Left forelimb (tissue), 1 donor: ENCODE data around the gene MT1F.
"Not testable (repeated sequence)": the region's sequence is repeated elsewhere in the genome, so short reads cannot be mapped to it uniquely, and the experiment has no call there.

Source experiments
- DNase-seq: peaks from one replicate; pipeline ENCODE4 v3.0.0-alpha.2; 2018; ENCODE audit warnings: low spot score

The MT1F gene

DNA sequence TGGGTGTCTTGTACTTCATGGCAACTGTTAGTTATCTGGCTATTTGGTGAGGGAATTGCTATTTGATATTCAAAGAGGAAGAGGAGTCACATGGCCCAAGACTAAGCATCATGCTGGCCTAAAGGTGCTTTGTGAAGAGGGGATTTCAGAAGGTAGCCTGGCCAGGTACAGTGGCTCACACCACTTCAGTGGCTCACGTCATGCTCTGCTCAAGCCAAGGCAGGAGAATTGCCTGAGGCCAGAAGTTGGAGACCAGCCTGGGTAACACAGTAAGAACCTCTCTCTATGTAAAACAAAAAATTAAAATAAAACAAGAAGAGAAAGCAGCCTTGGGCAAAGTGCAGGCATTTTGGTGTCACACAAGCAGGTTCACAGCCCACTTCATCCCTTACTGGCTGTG is 12.4 kb upstream of the MT1F start:
- no peak for DNase-seq

DNA sequence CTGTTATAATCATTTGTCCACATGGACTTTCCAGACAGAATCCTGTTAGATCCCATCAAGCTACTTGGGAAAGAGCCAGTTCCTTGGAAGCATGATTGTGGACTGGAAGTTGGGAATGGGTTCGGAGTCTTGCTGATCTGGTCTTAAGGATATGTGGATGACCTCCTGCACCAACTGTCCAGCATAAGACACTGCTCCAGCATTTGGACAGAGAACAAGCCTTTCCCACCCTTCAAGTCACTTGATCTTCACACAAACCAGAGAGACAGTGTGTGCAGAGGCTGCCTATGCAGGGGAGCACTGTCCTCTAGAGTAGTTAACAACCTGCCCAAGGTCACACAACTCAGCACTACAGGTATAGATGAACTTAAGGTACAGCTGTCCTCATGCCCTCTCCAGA is 11.9 kb upstream of the MT1F start:
- no peak for DNase-seq

DNA sequence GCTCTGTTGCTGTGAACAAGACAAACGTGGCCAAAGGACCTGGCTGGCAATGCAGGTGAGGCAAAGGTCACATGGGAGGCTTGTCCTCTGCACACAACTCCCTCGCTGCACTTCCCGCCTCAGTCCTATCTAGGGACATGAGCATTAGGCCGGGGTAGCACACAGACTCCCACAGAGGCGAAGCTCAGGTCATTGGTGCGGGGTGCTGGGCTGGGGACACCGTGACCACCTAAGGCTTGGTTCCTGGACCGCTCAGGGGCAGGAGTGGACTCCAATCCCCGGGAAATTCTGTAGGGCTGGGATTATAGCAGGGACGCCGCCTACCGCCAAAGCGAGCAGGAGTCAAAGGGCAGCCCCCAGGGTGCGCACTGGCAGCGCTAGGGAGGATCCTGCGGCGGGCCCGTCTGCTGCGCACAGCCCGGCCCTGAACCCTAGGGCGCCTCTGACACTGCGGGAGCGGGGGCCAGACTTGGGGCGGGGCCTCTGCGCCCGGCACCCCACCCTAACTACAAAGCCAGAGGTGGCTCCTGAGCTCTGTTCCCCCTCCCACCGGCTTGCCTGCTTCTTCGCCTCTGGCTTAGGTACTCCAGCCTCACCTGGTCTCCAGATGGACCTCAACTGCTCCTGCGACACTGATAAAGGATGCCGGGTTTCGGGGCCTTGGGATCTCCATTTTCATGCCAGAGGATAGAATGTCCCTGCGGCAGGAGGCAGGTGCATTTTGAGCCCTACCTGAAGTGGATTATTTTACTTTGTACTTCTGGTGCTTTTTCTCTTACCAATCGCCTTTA is 9.9 kb upstream of the MT1F start:
- no peak for DNase-seq

DNA sequence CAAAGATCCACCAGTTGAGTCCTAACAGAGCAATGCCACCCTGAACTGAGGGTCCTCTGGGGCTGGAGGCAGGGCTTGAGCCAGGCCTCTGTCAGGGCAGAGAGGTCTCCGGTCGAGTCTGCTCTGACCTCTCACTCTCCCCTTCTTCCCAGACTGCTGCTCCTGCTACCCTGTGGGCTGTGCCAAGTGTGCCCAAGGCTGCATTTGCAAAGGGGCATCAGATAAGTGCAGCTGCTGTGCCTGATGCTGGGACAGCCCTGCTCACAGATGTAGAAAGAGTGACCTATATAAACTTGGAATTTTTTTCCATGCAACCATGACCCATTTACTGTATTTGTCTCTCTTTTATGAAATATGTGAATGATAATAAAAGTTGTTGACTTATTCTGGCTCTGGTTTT is 8.5 kb upstream of the MT1F start:
- no peak for DNase-seq

DNA sequence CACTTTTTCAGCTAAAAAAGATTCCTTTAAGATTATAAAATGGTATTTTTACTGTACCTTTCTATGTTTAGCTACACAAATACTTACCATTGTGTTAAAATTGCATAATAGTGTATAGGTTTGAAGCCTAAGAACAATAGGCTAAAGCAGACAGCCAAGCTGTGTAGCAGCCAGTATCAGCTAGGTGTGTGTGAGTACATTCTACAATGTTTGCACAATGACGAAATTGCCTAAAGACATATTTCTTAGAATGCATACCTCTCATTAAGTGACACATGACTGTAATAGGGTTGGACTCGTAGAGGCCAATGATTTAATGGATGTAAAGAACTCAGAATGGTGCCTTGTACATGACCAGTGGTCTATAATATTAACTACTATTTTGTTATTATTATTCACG is 7.9 kb upstream of the MT1F start:
- no peak for DNase-seq

DNA sequence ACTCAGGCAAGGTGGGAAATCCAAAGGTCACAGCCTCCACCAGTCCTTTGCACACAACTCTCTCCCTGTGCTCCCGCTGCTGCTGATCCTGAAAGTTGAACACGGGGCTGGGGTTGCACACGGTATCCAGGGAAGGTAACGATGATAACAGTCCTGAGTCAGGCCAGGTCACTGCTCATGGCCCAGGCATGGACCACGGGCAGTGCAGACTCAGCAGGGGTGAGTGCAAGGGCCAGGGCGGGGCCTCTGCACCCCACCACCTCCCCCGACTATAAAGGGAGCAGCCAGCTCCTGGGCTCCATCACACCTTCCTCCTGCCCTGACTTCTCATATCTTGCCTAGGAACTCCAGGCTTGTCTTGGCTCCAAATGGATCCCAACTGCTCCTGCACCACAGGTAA is 6.2 kb upstream of the MT1F start, which contains the start of gene MT1B:
MT1B (plus strand) TSS at position 301 of the 400 bp plus-strand sequence; CDS start at position 369, 68 bp downstream.
- DNase-seq: no peak

DNA sequence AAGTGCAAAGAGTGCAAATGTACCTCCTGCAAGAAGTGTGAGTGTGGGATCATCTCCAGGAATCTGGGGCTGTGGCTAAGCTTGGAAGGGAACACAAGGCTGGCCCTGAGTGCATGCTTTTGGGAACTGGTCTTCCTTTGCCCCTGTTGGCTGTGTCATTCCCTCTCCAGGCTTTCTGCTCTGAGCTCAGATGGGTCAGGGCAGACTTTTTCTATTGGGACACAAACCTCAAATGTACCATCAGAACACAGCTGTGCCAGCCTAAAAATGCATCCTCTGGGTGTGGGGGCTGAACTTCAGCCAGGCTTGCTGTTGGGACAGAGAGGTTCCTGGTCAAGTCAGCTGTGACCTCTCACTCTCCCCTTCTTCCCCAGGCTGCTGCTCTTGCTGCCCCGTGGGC is 5.2 kb upstream of the MT1F start:
- DNase-seq: no peak

DNA sequence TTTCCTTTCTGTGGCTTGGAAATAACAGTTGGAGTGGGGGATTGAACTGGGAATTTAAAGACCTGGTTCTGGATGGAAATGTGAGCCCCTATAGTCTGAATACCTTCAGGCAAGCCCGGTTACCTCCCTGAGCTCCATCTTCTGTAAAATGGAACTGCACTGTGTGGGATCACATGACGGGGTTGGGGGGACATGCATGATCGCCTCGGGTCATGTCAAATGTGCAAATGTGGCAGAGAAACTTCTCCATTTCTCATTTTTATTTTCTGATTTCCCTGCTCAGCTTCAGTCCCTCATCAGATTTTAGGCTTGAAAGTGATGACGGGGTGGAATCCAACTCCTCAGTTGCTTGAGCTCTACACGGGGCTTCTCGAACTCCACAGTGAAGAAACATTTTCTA is 4.5 kb upstream of the MT1F start:
- DNase-seq: no peak

DNA sequence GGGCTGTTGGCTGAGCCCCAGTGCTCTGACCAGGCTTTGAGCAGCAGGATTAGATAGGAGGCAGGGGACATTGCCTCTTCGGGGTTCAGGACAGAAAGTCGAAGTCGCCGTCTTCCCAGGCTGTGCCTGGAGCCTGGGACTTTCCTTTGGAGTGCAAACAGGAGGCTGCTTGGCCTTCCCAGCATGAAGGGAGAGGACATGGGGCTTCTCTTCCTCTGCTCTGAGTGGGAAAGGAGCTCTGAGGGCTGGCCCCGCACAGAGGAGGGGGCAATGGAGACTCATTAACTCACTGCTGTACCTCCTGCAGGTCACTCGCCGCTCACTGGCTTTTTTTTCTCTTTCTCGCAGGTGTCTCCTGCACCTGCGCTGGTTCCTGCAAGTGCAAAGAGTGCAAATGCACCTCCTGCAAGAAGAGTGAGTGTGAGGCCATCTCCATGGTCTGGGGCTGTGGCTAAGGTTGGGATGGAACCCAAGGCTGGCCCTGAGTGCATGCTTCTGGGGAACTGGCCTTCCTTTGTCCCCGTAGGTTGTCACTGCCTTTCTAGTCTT is 642 bp downstream of the MT1F start:
- DNase-seq: no peak

DNA sequence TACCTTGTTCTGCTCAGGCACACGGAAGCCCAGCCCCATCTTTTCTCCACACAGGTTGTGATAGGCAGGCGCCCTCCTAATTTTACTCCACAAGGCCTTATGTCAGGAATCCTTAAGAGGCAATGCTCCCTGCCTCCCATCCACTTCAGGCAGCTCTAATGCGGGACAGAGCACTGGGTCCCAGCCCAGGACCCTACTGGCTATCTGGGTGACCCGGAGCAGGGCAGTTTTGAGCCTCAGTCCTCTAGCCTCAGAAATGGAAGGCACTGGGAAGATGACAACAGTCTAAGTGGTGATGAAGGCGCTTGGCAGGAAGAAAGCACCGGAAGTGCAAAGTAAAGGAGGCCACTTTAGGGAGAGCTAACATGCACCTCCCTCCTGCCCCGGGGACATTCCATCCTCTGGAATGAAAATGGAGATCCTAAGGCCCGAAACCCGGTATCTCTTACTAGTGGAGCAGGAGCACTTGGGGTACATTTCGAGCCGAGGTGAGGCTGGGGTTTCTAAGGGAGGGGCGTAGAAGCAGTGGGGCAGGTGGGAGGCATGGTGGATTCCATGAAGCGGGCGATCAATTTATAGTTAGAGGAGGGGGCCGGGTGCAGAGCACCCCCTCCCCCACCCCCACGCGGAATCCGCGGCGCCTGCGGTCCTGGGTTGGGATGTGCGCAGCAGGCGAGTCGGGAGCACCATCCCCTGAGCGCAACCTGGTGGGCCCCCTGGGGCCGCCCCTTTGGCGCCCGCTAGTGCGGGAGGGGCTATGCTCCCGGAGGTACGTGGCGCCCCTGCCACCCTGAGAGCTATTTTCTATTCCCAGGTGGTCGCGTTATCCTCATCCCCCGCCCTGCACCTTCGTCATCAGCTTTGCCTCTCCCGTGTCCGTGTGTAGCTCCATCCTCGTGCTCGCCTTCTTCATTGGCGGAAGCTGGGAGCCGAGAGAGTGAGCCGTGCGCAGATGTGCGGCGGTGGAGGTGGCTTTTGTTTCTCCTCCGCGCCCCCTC is 4.9 kb downstream of the MT1F start:
- DNase-seq: no peak

DNA sequence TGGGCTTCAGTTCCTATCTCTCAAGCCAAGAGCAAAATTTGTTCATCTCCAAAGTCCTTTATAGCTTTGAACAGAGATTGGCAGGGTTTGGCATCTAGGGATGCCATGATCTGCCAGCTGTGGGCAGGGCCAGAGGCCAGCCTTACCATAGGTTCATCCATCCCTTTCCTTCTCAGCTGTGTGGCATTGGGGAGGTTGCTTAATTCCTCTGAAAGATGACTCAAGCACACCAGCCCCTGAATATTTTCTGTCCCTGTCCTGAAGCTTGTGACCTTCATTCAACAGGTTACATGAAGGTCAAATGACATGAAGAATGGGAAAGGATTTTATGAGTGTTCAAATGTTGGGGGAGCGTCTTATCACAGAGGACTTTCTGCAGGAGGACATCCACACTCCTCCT is 6.7 kb downstream of the MT1F start:
- DNase-seq: no peak

DNA sequence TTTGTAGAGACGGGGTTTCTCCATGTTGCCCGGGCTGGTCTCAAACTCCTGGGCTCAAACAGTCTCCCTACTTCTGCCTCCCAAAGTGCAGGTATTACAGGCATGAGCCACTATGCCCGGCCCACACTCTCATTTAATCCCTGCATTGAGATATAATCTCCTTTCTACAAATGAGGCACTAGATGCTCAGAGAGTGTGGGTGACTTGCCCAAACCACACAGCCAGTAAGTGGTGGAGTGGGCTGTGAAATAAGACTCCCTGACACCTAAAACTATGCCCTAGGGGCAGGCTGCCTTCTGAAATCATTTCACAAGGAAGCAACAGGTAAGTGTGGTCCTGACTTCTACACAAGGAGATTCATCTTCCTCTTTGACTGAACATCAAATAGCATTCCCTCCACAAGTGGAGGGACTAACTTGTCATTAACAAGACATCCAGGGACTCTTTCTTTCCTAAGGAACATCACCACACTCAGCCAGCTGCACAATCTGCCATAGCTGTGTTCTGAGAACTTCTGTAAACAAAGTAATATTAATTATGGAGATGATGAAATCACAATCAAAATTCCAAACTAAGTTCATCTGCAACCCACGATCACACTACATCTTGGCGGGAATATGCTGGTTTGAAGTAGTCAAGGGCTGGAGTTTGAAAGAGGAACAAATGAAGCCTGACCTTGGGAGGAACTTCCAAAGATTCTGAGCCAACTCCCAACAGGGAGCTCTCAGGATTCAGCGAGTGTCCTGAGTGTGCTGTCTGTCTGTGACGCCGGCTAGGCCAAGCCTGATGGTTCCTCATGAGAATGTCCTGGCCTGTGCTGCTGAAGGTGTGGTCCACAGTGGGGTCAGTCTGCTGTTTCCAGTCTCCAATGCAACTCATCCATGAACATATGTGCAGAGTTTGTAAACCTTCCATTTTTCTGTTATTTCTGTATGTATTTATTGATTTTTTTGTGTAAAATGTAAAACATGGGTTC is 7.8 kb downstream of the MT1F start:
- not testable (repeated sequence) for DNase-seq

DNA sequence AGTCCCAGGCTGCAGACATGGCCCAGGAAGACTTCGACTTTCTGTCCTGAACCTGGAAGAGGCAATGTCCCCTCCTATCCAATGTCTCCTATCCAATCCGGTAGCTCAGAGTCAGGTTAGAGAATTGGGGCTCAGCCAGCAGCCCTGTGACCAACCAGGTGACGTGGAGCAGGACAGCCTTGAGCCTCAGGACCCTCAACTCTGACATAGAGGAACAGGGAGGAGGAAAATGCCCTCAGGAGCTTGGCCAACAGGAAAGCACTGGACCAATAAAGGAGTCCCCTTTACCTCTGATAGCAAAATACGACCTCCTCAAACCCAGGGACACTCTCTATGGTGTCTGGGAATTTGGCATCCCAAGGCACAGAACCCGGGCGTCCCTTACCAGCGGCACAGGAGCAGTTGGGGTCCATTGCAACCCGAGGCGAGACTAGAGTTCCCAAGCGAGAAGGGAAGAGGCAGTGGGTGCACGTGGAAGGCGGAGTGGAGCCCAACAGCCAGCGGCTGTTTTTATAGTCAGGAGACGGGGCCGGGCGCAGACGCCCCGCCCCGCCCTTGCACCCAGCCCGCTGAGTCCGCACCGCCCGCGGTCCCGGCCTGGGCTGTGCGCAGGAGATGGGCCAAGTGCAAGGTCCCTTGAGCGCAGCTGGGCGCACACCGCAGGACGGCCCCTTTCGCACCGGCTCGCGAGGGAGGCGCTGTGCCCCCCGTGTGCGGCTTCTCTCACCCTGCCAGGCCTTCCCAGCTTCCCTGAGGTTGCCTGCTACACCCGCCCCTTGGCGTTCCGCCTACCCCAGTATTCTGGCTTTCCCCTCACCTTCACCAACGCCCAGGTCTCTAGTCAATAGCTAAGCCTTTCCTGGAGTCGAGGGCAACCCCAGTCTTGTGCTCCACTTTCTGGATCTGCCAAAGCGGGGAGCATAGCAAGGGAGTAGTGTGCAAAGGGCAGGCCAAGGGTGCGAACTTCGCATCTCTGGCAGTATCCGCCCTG is 10.1 kb downstream of the MT1F start, which contains the start of gene MT1G:
MT1G (minus strand) TSS at position 485 of the 991 bp plus-strand sequence; CDS start at position 413, 72 bp downstream.
- no peak for DNase-seq

DNA sequence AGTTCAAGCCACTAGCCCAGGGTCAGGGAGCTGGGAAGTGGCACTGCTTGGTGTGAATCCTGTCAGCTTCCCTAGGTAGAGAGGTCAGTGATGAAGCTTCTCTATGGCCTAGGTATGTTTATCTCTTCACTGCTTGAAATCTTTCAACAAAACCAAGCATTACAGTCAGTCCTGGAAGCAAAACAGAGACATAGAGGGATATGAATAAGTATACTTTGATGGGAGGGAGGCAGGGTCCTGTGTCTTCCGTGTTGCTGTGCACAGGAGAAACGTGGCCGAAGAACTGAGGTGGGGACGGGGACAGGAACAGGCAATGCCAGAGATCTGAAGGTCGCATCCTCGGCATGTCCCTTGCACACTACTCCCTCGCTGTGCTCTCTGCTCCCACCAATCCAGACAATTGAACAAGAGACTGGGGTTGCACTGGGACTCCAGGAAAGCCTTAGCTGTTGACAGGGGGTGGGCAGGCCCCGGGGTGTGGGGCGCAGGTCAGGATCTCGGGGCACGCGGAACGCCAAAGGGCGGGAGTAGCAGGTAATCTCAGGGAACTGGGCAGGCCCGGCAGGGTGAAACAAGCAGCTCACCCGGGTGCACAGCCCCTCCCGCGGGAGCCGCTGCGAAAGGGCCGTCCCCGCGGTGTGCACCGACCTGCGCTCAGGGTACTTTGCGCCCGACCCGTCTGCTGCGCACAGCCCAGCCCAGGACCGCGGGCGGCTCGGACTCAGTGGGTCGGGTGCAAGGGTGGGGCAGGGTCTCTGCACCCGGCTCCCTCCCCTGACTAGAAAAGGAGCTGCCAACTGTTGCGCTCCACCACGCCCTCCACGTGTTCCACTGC is 11.5 kb downstream of the MT1F start, which contains the start of gene MT1H:
MT1H (plus strand) TSS at position 810 of the 835 bp plus-strand sequence. CDS start 71 bp downstream, outside the sequence.
- DNase-seq: no peak

DNA sequence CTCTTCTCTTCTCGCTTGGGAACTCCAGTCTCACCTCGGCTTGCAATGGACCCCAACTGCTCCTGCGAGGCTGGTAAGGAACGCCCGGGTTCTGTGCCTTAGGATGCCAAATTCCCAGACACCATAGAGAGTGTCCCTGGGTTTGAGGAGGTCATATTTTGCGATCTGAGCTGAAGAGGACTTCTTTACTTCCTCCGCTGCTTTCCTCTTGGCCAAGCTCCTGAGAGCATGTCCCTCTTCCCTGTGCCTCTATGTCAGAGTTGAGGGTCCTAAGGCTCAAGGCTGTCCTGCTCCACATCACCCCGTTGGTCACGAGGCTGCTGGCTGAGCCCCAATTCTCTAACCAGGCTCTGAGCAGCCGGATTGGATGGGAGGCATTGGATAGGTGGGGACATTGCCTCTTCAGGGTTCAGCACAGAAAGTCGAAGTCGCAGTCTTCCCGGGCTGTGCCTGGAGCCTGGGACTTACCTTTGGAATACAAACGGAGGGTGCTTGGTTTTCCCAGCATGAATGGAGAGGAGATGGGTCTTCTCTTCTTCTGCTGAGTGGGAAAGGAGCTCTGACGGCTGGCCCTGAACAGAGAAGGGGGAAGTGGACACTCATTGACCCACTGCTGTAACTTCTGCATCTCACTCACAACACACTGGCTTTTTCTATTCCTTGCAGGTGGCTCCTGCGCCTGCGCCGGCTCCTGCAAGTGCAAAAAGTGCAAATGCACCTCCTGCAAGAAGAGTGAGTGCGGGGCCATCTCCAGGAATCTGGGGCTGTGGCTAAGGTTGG is 12.3 kb downstream of the MT1F start:
- no peak for DNase-seq

DNA sequence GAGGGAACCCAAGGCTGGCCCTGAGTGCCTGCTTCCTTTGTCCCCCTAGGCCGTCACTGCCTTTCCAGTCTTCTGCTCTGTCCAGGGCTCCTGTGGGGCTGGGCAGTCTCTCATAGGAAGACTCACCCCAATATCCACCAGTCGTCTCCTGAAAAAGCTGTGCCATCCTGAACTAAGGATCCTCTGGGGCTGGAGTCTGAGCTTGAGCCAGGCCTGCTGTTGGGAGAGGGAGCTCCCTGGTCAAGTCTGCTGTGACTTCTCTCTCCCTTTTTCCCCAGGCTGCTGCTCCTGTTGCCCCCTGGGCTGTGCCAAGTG is 12.8 kb downstream of the MT1F start:
- no peak for DNase-seq

DNA sequence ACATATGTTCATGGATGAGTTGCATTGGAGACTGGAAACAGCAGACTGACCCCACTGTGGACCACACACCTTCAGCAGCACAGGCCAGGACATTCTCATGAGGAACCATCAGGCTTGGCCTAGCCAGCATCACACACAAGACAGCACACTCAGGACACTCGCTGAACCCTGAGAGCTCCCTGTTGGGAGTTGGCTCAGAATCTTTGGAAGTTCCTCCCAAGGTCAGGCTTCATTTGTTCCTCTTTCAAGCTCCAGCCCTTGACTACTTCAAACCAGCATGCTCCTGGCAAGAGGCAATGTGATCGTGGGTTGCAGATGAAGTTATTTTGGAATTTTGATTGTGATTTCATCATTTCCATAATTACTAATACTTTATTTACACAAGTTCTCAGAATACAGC is 13.9 kb downstream of the MT1F start:
- DNase-seq: not testable (repeated sequence)

DNA sequence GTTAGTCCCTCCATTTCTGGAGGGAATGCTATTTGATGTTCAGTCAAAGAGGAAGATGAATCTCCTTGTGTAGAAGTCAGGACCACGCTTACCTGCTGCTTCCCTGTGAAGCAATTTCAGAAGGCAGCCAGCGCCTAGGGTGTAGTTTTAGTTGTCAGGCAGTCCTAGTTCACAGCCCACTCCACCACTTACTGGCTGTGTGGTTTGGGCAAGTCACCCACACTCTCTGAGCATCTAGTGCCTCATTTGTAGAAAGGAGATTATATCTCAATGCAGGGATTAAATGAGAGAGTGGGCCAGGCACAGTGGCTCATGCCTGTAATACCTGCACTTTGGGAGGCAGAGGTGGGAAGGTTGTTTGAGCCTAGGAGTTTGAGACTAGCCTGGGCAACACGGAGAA is 14.4 kb downstream of the MT1F start:
- not testable (repeated sequence) for DNase-seq
